ENCODE measurements around the gene VTI1B. TPM values are rescaled to one million over a fixed set of nuclear protein-coding genes. Genes with fewer than 3 reads are reported as not detected.
"Not testable (repeated sequence)": the region's sequence is repeated elsewhere in the genome, so short reads cannot be mapped to it uniquely, and the experiment has no call there.

VTI1B gene
- total and polyA plus RNA-seq, 5 donors from 2014 or later, result 46.0 to 90.0 (median 74.8) TPM

GRCh38 chr14:67627519-67627918, 46.9 kb downstream of the VTI1B start:
- no peaks in the 10 kb centered on the region for H3K9me3 Mint-ChIP-seq
- H3K36me3 Mint-ChIP-seq, result no peaks in the 10 kb centered on the region
- H3K4me1 Mint-ChIP-seq, result peaks cover 0 to 8% (median 7%) of the 10 kb centered on the region in 4 donors
- no peak overlapping the region for H3K4me3 Mint-ChIP-seq
- no peak for ATAC-seq (ENCODE audit: low read depth in 2 of 2)
- H3K9me3 ChIP-seq (ENCODE audit: control insufficient read depth in 2 of 2, low read length in 2 of 2), result no peaks in the 10 kb centered on the region
- no peak overlapping the region for H3K4me3 ChIP-seq (ENCODE audit: low read depth, low read length)
- no peak for DNase-seq
- no peaks in the 10 kb centered on the region for H3K27me3 ChIP-seq (ENCODE audit: control insufficient read depth, insufficient read depth, low read length)
- H3K36me3 ChIP-seq (ENCODE audit: control insufficient read depth, insufficient read depth, low read length), result no peaks in the 10 kb centered on the region
- no peaks in the 10 kb centered on the region for H3K4me1 ChIP-seq (ENCODE audit: control insufficient read depth, insufficient read depth, low read length, poor library complexity, severe bottlenecking)
- H3K27ac Mint-ChIP-seq, result no peak overlapping the region
- H3K27me3 Mint-ChIP-seq, result no peaks in the 10 kb centered on the region
- no peak overlapping the region for H3K27ac ChIP-seq (ENCODE audit: insufficient read depth, low read length, poor library complexity, severe bottlenecking)

- not testable (repeated sequence) for DNase-seq; H3K36me3 ChIP-seq (ENCODE audit: control insufficient read depth, insufficient read depth, low read length); H3K9me3 Mint-ChIP-seq; H3K27ac Mint-ChIP-seq; H3K27me3 Mint-ChIP-seq; H3K4me1 ChIP-seq (ENCODE audit: control insufficient read depth, insufficient read depth, low read length, poor library complexity, severe bottlenecking); H3K27me3 ChIP-seq (ENCODE audit: control insufficient read depth, insufficient read depth, low read length); ATAC-seq (ENCODE audit: low read depth in 2 of 2); H3K27ac ChIP-seq (ENCODE audit: insufficient read depth, low read length, poor library complexity, severe bottlenecking); H3K4me3 Mint-ChIP-seq; H3K9me3 ChIP-seq (ENCODE audit: control insufficient read depth in 2 of 2, low read length in 2 of 2); H3K4me3 ChIP-seq (ENCODE audit: low read depth, low read length); H3K36me3 Mint-ChIP-seq
- peaks cover 1 to 14% (median 9%) of the 10 kb centered on the region in 4 donors for H3K4me1 Mint-ChIP-seq
Measured at GRCh38 chr14:67626131-67626530, 48.3 kb downstream of the VTI1B start.

- Mint-ChIP-seq H3K4me3 (peak overlapping the region in 1 of 4 donors; percentile 78), H3K9me3 (no peaks in the 10 kb centered on the region), H3K27me3 (peaks cover 22% of the 10 kb centered on the region), H3K4me1 (peaks cover 22 to 32% (median 28%) of the 10 kb centered on the region in 4 donors), H3K27ac (peak overlapping the region in 1 of 3 donors; percentile 54), H3K36me3 (no peaks in the 10 kb centered on the region)
- no peak overlapping the region for H3K4me3 ChIP-seq (ENCODE audit: low read depth, low read length)
- H3K27ac ChIP-seq (ENCODE audit: insufficient read depth, low read length, poor library complexity, severe bottlenecking), result no peak overlapping the region
- H3K4me1 ChIP-seq (ENCODE audit: control insufficient read depth, insufficient read depth, low read length, poor library complexity, severe bottlenecking), result peaks cover 20% of the 10 kb centered on the region
- no peaks in the 10 kb centered on the region for H3K9me3 ChIP-seq (ENCODE audit: control insufficient read depth in 2 of 2, low read length in 2 of 2)
- peaks cover 4% of the 10 kb centered on the region for H3K27me3 ChIP-seq (ENCODE audit: control insufficient read depth, insufficient read depth, low read length)
- ATAC-seq (ENCODE audit: low read depth in 2 of 2), result no peak
- peak in 1 of 3 donors; percentile 35 for DNase-seq
- H3K36me3 ChIP-seq (ENCODE audit: control insufficient read depth, insufficient read depth, low read length), result no peaks in the 10 kb centered on the region
Measured at GRCh38 chr14:67623114-67623513, 51.3 kb downstream of the VTI1B start.

GRCh38 chr14:67622675-67623074, 51.8 kb downstream of the VTI1B start:
- Histone ChIP-seq H3K27ac (ENCODE audit: insufficient read depth, low read length, poor library complexity, severe bottlenecking) (no peak overlapping the region), H3K9me3 (ENCODE audit: control insufficient read depth in 2 of 2, low read length in 2 of 2) (no peaks in the 10 kb centered on the region), H3K4me3 (ENCODE audit: low read depth, low read length) (no peak overlapping the region), H3K27me3 (ENCODE audit: control insufficient read depth, insufficient read depth, low read length) (peaks cover 4% of the 10 kb centered on the region), H3K4me1 (ENCODE audit: control insufficient read depth, insufficient read depth, low read length, poor library complexity, severe bottlenecking) (peaks cover 20% of the 10 kb centered on the region), H3K36me3 (ENCODE audit: control insufficient read depth, insufficient read depth, low read length) (no peaks in the 10 kb centered on the region)
- peak overlapping the region in 1 of 4 donors; percentile 78 for H3K4me3 Mint-ChIP-seq
- H3K27me3 Mint-ChIP-seq, result peaks cover 22% of the 10 kb centered on the region
- DNase-seq (peak in 1 of 3 donors; percentile 54), ATAC-seq (ENCODE audit: low read depth in 2 of 2) (no peak)
- peaks cover 22 to 32% (median 28%) of the 10 kb centered on the region in 4 donors for H3K4me1 Mint-ChIP-seq
- no peaks in the 10 kb centered on the region for H3K36me3 Mint-ChIP-seq
- H3K9me3 Mint-ChIP-seq, result no peaks in the 10 kb centered on the region
- peak overlapping the region in 2 of 3 donors; percentile 54 for H3K27ac Mint-ChIP-seq

GRCh38 chr14:67620217-67620785, 54.1 kb downstream of the VTI1B start:
- peak overlapping the region; percentile 86 for H3K27ac ChIP-seq (ENCODE audit: insufficient read depth, low read length, poor library complexity, severe bottlenecking)
- ATAC-seq (ENCODE audit: low read depth in 2 of 2) (no peak), DNase-seq (no peak)
- Mint-ChIP-seq H3K27ac (peak overlapping the region in 2 of 3 donors; percentile 81 to 98), H3K27me3 (peaks cover 22% of the 10 kb centered on the region), H3K4me1 (peaks cover 22 to 32% (median 28%) of the 10 kb centered on the region in 4 donors), H3K9me3 (no peaks in the 10 kb centered on the region), H3K36me3 (no peaks in the 10 kb centered on the region), H3K4me3 (peak overlapping the region; percentile 91 to 97 (median 92))
- peaks cover 4% of the 10 kb centered on the region for H3K27me3 ChIP-seq (ENCODE audit: control insufficient read depth, insufficient read depth, low read length)
- peak overlapping the region; percentile 76 for H3K4me3 ChIP-seq (ENCODE audit: low read depth, low read length)
- peaks cover 20% of the 10 kb centered on the region for H3K4me1 ChIP-seq (ENCODE audit: control insufficient read depth, insufficient read depth, low read length, poor library complexity, severe bottlenecking)
- H3K36me3 ChIP-seq (ENCODE audit: control insufficient read depth, insufficient read depth, low read length), result no peaks in the 10 kb centered on the region
- no peaks in the 10 kb centered on the region for H3K9me3 ChIP-seq (ENCODE audit: control insufficient read depth in 2 of 2, low read length in 2 of 2)

- peaks cover 22% of the 10 kb centered on the region for H3K27me3 Mint-ChIP-seq
- Histone ChIP-seq H3K36me3 (ENCODE audit: control insufficient read depth, insufficient read depth, low read length) (no peaks in the 10 kb centered on the region), H3K9me3 (ENCODE audit: control insufficient read depth in 2 of 2, low read length in 2 of 2) (no peaks in the 10 kb centered on the region), H3K27me3 (ENCODE audit: control insufficient read depth, insufficient read depth, low read length) (peaks cover 4% of the 10 kb centered on the region), H3K27ac (ENCODE audit: insufficient read depth, low read length, poor library complexity, severe bottlenecking) (peak within 1 kb of the TSS; percentile 86), H3K4me3 (ENCODE audit: low read depth, low read length) (peak within 1 kb of the TSS; percentile 76), H3K4me1 (ENCODE audit: control insufficient read depth, insufficient read depth, low read length, poor library complexity, severe bottlenecking) (peaks cover 20% of the 10 kb centered on the region)
- peak within 1 kb of the TSS; percentile 86 to 98 (median 96) for H3K27ac Mint-ChIP-seq
- DNase-seq (peak; percentile 95 to 97 (median 96)), ATAC-seq (ENCODE audit: low read depth in 2 of 2) (peak; percentile 91 to 94)
- no peaks in the 10 kb centered on the region for H3K36me3 Mint-ChIP-seq
- H3K9me3 Mint-ChIP-seq, result no peaks in the 10 kb centered on the region
- H3K4me3 Mint-ChIP-seq, result peak within 1 kb of the TSS; percentile 91 to 97 (median 92)
- H3K4me1 Mint-ChIP-seq, result peaks cover 22 to 32% (median 28%) of the 10 kb centered on the region in 4 donors
Measured at GRCh38 chr14:67619446-67620216, 54.8 kb downstream of the VTI1B start, which contains the start of gene ARG2. ARG2 (plus strand) TSS chr14:67619920; CDS start chr14:67619978, 58 bp downstream.

GRCh38 chr14:67618617-67619063, 55.8 kb downstream of the VTI1B start:
- DNase-seq (peak; percentile 34 to 78 (median 74)), ATAC-seq (ENCODE audit: low read depth in 2 of 2) (peak; percentile 32 to 41)
- Mint-ChIP-seq H3K4me3 (peak overlapping the region; percentile 91 to 97 (median 92)), H3K36me3 (no peaks in the 10 kb centered on the region), H3K9me3 (no peaks in the 10 kb centered on the region), H3K27ac (peak overlapping the region; percentile 20 to 98 (median 96)), H3K27me3 (peaks cover 22% of the 10 kb centered on the region), H3K4me1 (peaks cover 22 to 32% (median 28%) of the 10 kb centered on the region in 4 donors)
- Histone ChIP-seq H3K4me3 (ENCODE audit: low read depth, low read length) (peak overlapping the region; percentile 61), H3K36me3 (ENCODE audit: control insufficient read depth, insufficient read depth, low read length) (no peaks in the 10 kb centered on the region), H3K4me1 (ENCODE audit: control insufficient read depth, insufficient read depth, low read length, poor library complexity, severe bottlenecking) (peaks cover 20% of the 10 kb centered on the region), H3K9me3 (ENCODE audit: control insufficient read depth in 2 of 2, low read length in 2 of 2) (no peaks in the 10 kb centered on the region), H3K27ac (ENCODE audit: insufficient read depth, low read length, poor library complexity, severe bottlenecking) (peak overlapping the region; percentile 86), H3K27me3 (ENCODE audit: control insufficient read depth, insufficient read depth, low read length) (peaks cover 4% of the 10 kb centered on the region)

Data from CD4-positive, CD25-positive, alpha-beta regulatory T cell (primary cell).